KBM-7 (cell line): Measurements from ENCODE around the gene PPP4R1.
"Not testable (repeated sequence)": the region's sequence is repeated elsewhere in the genome, so short reads cannot be mapped to it uniquely, and the experiment has no call there.

Experiments used
- DNase-seq: peaks from one replicate; pipeline ENCODE4 v3.0.0-alpha.2; 2015
- in situ Hi-C: fragments of 300-500 bp; cut with MboI; formaldehyde crosslinking; loops from 2 replicates; pipeline ENCODE4 v1.14.3; 2020; ENCODE audit warnings: low sequenced_read_pairs, low pct_unique_long_range_greater_than_20kb, mixed read lengths

PPP4R1 gene

GRCh38 chr18:9614401-9615279, at the start of gene PPP4R1:
TSS of gene PPP4R1 (minus strand) at chr18:9614559. CDS start at chr18:9614484, 75 bp downstream.
- DNase-seq = peak; percentile 77
- in situ Hi-C loops = no loop called here

GRCh38 chr18:9663377-9663776, 49.0 kb upstream of the PPP4R1 start:
- in situ Hi-C loops = no loop called here
- DNase-seq = no peak

GRCh38 chr18:9661564-9661963, 47.2 kb upstream of the PPP4R1 start:
- DNase-seq = no peak
- in situ Hi-C loops = no loop called here

- no peak for DNase-seq
- in situ Hi-C loops = no loop called here
Observed at GRCh38 chr18:9659499-9660375, 45.4 kb upstream of the PPP4R1 start.

- no peak for DNase-seq
- in situ Hi-C loops = no loop called here
Observed at GRCh38 chr18:9658087-9658641, 43.8 kb upstream of the PPP4R1 start.

- in situ Hi-C loops = no loop called here
- no peak for DNase-seq
Observed at GRCh38 chr18:9655232-9655767, 40.9 kb upstream of the PPP4R1 start.

- in situ Hi-C loops = no loop called here
- DNase-seq = no peak
Observed at GRCh38 chr18:9653390-9653789, 39.0 kb upstream of the PPP4R1 start.

- DNase-seq = no peak
- in situ Hi-C loops = no loop called here
Observed at GRCh38 chr18:9649164-9649540, 34.8 kb upstream of the PPP4R1 start.

GRCh38 chr18:9648431-9649163, 34.2 kb upstream of the PPP4R1 start:
- in situ Hi-C loops = no loop called here
- DNase-seq = no peak

- in situ Hi-C loops = no loop called here
- DNase-seq = no peak
Observed at GRCh38 chr18:9647496-9648323, 33.4 kb upstream of the PPP4R1 start.

- no peak for DNase-seq
- in situ Hi-C loops = no loop called here
Observed at GRCh38 chr18:9643549-9643948, 29.2 kb upstream of the PPP4R1 start.

GRCh38 chr18:9642799-9643462, 28.6 kb upstream of the PPP4R1 start:
- DNase-seq = no peak
- in situ Hi-C loops = no loop called here

- in situ Hi-C loops, DNase-seq: not testable (repeated sequence)
Observed at GRCh38 chr18:9641081-9641480, 26.7 kb upstream of the PPP4R1 start.

- no peak for DNase-seq
- in situ Hi-C loops = no loop called here
Observed at GRCh38 chr18:9638886-9639285, 24.5 kb upstream of the PPP4R1 start.

- in situ Hi-C loops = no loop called here
- no peak for DNase-seq
Observed at GRCh38 chr18:9637036-9637767, 22.8 kb upstream of the PPP4R1 start.

- DNase-seq = no peak
- in situ Hi-C loops = no loop called here
Observed at GRCh38 chr18:9634856-9635255, 20.5 kb upstream of the PPP4R1 start.
